HEK293 (cell line): ENCODE results near the gene SLC13A3.

Source experiments
- CTCF ChIP-seq: fragments of 450-650 bp; formaldehyde crosslinking; IDR thresholded peaks from 2 replicates; pipeline ENCODE4 v1.5.1; 2016; ENCODE audit warnings: missing biosample characterization, missing genetic modification characterization
- REST ChIP-seq: fragments of 450-650 bp; formaldehyde crosslinking; IDR thresholded peaks from 2 replicates; pipeline ENCODE4 v1.5.1; 2016; ENCODE audit warnings: missing biosample characterization, missing genetic modification characterization
- SALL2 ChIP-seq: fragments of 450-650 bp; formaldehyde crosslinking; IDR thresholded peaks from 2 replicates; pipeline ENCODE4 v1.5.0; 2017; ENCODE audit warnings: missing biosample characterization, mild to moderate bottlenecking, missing genetic modification characterization, borderline replicate concordance
- SETDB1 ChIP-seq: IDR thresholded peaks from one replicate; pipeline ENCODE4 v1.6.1; 2017; ENCODE audit warnings: mild to moderate bottlenecking, low read length, moderate library complexity, mixed read lengths; ENCODE audit not compliant: insufficient read length
- ZNF223 ChIP-seq: fragments of 450-650 bp; formaldehyde crosslinking; IDR thresholded peaks from 2 replicates; pipeline ENCODE4 v1.5.1; 2016; ENCODE audit warnings: missing biosample characterization, missing genetic modification characterization

DNA sequence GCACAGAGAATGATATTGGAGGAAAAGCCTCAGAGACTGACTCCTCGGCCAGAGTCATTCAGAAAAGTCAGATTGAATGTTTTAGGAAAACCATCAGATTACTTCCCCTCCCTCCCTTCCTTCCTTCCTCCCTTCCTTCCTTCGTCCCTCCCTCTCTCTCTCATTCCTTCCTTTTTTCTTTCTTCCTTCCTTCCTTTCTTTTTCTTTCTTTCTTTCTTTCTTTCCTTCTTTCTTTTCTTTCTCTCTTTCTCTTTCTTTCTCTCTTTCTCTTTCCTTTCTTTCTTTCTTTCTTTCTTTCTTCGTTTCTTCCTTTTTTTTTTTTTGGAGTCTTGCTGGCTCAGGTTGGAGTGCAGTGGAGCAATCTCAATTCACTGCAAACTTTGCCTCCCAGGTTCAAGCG lies 108.2 kb downstream of the SLC13A3 start:
- TF ChIP-seq REST (no peak), CTCF (tag by site-specific recombination) (no peak), SALL2 (no peak), SETDB1 (no peak), ZNF223 (tag by site-specific recombination) (no peak)
